Measurements from ENCODE around the gene RHEBL1.
"Not testable (repeated sequence)": the region's sequence is repeated elsewhere in the genome, so short reads cannot be mapped to it uniquely, and the experiment has no call there.

The RHEBL1 gene

GRCh38 chr12:49066120-49066519 is 3.7 kb downstream of the RHEBL1 start:
- Histone ChIP-seq H3K27ac (no peak overlapping the region), H3K4me3 (no peak overlapping the region)
- no peak for DNase-seq (ENCODE audit: low spot score)
- no peak for TF ChIP-seq CTCF (IDR thresholded peaks at IDR 0.05)

- DNase-seq (ENCODE audit: low spot score), result no peak
- Histone ChIP-seq H3K27ac (no peak overlapping the region), H3K4me3 (no peak overlapping the region)
- no peak for TF ChIP-seq CTCF (IDR thresholded peaks at IDR 0.05)
These were observed 5.0 kb downstream of the RHEBL1 start for GRCh38 chr12:49064767-49065152.

- not testable (repeated sequence) for DNase-seq (ENCODE audit: low spot score); H3K4me3 ChIP-seq; H3K27ac ChIP-seq
These were observed 7.9 kb downstream of the RHEBL1 start for GRCh38 chr12:49061916-49062315.

GRCh38 chr12:49061157-49061650 is 8.6 kb downstream of the RHEBL1 start:
- no peak for DNase-seq (ENCODE audit: low spot score)

GRCh38 chr12:49060237-49061156 is 9.3 kb downstream of the RHEBL1 start, which contains the start of gene KMT2D:
KMT2D (minus strand) TSS chr12:49060794; CDS start chr12:49055324, 5,470 bp downstream.
- TF ChIP-seq CTCF (IDR thresholded peaks at IDR 0.05), result no peak
- H3K27ac ChIP-seq, result peak within 1 kb of the TSS; percentile 88 to 98
- peak; percentile 94 for DNase-seq (ENCODE audit: low spot score)
- peak within 1 kb of the TSS; percentile 88 for H3K4me3 ChIP-seq

More at GRCh38 chr12:49061157-49061650, 8.6 kb downstream of the RHEBL1 start:
- H3K27ac ChIP-seq, result peak overlapping the region; percentile 88 to 98
- TF ChIP-seq CTCF (IDR thresholded peaks at IDR 0.05), result no peak
- H3K4me3 ChIP-seq, result peak overlapping the region; percentile 88

GRCh38 chr12:49059299-49060171 is 10.2 kb downstream of the RHEBL1 start:
- Histone ChIP-seq H3K4me3 (peak overlapping the region; percentile 88), H3K27ac (peak overlapping the region; percentile 88 to 98)
- TF ChIP-seq CTCF (IDR thresholded peaks at IDR 0.05), result no peak
- DNase-seq (ENCODE audit: low spot score), result peak; percentile 76

GRCh38 chr12:49059045-49059298 is 10.8 kb downstream of the RHEBL1 start:
- peak; percentile 70 for DNase-seq (ENCODE audit: low spot score)
- H3K27ac ChIP-seq, result peak overlapping the region; percentile 88 to 98

More at GRCh38 chr12:49059045-49059298, 10.8 kb downstream of the RHEBL1 start:
- no peak for TF ChIP-seq CTCF (IDR thresholded peaks at IDR 0.05)
- H3K4me3 ChIP-seq, result peak overlapping the region; percentile 88
